Activated naive CD4-positive, alpha-beta T cell treated with Interleukin-2 at 50 U/mL for 16 hours (primary cell): Measurements from ENCODE around the gene CD63.

Experiments used
- DNase-seq: peaks from one replicate; pipeline ENCODE4 v3.0.0-alpha.2; 2020

The CD63 gene

GRCh38 chr12:55684761-55685370, 43.9 kb downstream of the CD63 start:
- DNase-seq: no peak

- DNase-seq: no peak
Observed at GRCh38 chr12:55683676-55684075, 45.1 kb downstream of the CD63 start.

GRCh38 chr12:55682087-55682796, 46.6 kb downstream of the CD63 start:
- DNase-seq: no peak

GRCh38 chr12:55681142-55682077, 47.4 kb downstream of the CD63 start:
- peak; percentile 4 for DNase-seq

- no peak for DNase-seq
Observed at GRCh38 chr12:55679691-55680090, 49.1 kb downstream of the CD63 start.

- no peak for DNase-seq
Observed at GRCh38 chr12:55676707-55677106, 52.1 kb downstream of the CD63 start.

- no peak for DNase-seq
Observed at GRCh38 chr12:55675666-55676065, 53.1 kb downstream of the CD63 start.
